ENCODE data around the gene ANKRD37.

The ANKRD37 gene

DNA sequence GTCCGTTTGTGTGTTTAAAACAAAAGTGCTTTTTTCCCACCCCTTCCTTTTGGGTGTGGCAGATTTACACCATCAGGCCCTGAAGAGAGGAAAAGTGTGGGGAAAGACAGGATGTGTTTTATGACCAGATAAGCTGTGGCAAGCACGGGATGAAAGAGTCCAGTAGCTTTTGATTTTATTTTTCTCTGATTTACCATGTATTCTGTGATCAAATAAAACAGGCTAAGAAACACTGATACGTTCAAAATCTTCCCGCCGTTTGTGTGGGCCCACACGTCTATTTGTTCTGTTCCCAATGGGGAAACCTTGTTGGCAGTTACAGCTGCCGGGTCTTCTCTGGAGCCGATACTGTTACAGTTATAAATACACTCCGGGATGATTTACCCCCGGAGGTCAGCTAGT, 11.7 kb upstream of the ANKRD37 start:
- no peak for TF ChIP-seq FOXM1 (IDR thresholded peaks at IDR 0.05; ENCODE audit: borderline replicate concordance, low read depth)

DNA sequence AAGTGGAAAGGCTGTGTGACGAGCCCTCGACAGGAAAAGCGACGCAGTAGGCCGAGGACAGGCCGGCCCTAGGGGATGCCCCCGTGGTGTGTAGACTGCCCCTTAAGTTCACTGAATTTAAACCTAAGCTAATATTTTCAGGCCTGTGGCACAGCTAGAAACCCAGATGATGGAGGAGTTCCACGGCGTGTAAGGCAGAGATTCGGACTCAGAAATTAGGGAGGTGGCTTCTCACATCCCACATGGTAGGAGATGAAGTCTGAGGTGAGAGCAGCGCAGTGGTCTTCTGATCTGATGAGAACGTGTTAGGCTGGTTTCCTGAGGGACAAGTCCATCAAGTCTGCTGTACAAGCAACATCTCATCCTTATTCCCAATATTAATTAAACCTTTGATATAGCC, 8.7 kb upstream of the ANKRD37 start:
- no peak for TF ChIP-seq TEAD4 (IDR thresholded peaks at IDR 0.05)
- TF ChIP-seq, protein P1, sequence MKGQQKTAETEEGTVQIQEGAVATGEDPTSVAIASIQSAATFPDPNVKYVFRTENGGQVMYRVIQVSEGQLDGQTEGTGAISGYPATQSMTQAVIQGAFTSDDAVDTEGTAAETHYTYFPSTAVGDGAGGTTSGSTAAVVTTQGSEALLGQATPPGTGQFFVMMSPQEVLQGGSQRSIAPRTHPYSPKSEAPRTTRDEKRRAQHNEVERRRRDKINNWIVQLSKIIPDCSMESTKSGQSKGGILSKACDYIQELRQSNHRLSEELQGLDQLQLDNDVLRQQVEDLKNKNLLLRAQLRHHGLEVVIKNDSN (IDR thresholded peaks at IDR 0.05), result no peak
- TF ChIP-seq FOXM1 (IDR thresholded peaks at IDR 0.05; ENCODE audit: borderline replicate concordance, low read depth), result no peak
- no peak for TF ChIP-seq EGR1 (IDR thresholded peaks at IDR 0.05)
- TF ChIP-seq RAD21 (IDR thresholded peaks at IDR 0.05; ENCODE audit: low read depth), result no peak
- TF ChIP-seq YY1 (IDR thresholded peaks at IDR 0.05; ENCODE audit: low read depth), result no peak
- TF ChIP-seq TAF1 (IDR thresholded peaks at IDR 0.05; ENCODE audit: low read depth), result no peak
- TF ChIP-seq NFIC (IDR thresholded peaks at IDR 0.05), result no peak
- no peak for TF ChIP-seq CREB1 (IDR thresholded peaks at IDR 0.05; ENCODE audit: low read depth)
- TF ChIP-seq CEBPB (IDR thresholded peaks at IDR 0.05), result no peak
- no peak for TF ChIP-seq TCF12 (IDR thresholded peaks at IDR 0.05; ENCODE audit: low read depth)
- TF ChIP-seq, protein P2, sequence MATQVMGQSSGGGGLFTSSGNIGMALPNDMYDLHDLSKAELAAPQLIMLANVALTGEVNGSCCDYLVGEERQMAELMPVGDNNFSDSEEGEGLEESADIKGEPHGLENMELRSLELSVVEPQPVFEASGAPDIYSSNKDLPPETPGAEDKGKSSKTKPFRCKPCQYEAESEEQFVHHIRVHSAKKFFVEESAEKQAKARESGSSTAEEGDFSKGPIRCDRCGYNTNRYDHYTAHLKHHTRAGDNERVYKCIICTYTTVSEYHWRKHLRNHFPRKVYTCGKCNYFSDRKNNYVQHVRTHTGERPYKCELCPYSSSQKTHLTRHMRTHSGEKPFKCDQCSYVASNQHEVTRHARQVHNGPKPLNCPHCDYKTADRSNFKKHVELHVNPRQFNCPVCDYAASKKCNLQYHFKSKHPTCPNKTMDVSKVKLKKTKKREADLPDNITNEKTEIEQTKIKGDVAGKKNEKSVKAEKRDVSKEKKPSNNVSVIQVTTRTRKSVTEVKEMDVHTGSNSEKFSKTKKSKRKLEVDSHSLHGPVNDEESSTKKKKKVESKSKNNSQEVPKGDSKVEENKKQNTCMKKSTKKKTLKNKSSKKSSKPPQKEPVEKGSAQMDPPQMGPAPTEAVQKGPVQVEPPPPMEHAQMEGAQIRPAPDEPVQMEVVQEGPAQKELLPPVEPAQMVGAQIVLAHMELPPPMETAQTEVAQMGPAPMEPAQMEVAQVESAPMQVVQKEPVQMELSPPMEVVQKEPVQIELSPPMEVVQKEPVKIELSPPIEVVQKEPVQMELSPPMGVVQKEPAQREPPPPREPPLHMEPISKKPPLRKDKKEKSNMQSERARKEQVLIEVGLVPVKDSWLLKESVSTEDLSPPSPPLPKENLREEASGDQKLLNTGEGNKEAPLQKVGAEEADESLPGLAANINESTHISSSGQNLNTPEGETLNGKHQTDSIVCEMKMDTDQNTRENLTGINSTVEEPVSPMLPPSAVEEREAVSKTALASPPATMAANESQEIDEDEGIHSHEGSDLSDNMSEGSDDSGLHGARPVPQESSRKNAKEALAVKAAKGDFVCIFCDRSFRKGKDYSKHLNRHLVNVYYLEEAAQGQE (IDR thresholded peaks at IDR 0.05; ENCODE audit: low read depth), result no peak
- no peak for TF ChIP-seq ZBTB7A (IDR thresholded peaks at IDR 0.05; ENCODE audit: low read depth)
- no peak for TF ChIP-seq EP300 (IDR thresholded peaks at IDR 0.05; ENCODE audit: borderline replicate concordance)
- TF ChIP-seq, protein P3, sequence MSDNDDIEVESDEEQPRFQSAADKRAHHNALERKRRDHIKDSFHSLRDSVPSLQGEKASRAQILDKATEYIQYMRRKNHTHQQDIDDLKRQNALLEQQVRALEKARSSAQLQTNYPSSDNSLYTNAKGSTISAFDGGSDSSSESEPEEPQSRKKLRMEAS (IDR thresholded peaks at IDR 0.05), result no peak

DNA sequence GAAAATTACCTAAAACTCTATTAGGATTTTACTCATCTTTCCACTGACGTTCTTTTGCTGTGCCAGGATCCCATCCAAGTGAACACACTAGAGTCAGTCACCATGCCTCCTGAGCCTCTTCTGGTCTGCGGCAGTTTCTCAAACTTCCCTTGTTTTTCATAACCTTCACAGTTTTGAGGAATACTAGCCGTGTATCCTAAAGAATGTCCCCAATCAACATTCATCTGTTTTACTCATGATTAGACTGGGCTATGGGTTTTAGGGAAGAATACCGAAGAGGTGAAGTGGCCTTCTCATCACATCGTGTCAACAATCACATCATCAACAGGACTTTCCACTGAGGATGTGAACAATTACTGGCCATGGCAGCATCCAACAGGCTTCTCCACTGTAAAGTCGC, 5.7 kb upstream of the ANKRD37 start:
- no peak for TF ChIP-seq FOXM1 (IDR thresholded peaks at IDR 0.05; ENCODE audit: borderline replicate concordance, low read depth)
- no peak for TF ChIP-seq EP300 (IDR thresholded peaks at IDR 0.05; ENCODE audit: borderline replicate concordance)
- TF ChIP-seq, protein P3 (IDR thresholded peaks at IDR 0.05), result no peak
- TF ChIP-seq YY1 (IDR thresholded peaks at IDR 0.05; ENCODE audit: low read depth), result no peak
- no peak for TF ChIP-seq TAF1 (IDR thresholded peaks at IDR 0.05; ENCODE audit: low read depth)

DNA sequence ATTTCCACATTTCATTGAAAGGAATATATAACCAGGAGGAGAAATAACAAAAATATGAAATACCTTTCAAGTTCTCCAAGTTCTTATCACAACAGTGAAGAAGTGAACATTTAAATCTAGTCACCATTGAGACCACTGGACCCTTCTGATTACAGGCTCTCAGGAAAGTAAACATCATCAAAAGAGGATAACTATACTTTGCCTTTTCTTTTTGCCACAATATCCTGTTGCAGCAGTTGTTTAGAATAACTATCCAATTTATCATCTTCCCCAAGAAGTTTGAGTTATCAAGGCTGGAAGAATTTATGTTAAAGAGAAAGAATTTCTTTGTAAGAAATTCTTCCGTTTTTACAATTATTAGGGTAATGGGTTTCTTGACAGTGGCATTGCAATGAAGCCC, 4.5 kb upstream of the ANKRD37 start:
- no peak for TF ChIP-seq EP300 (IDR thresholded peaks at IDR 0.05; ENCODE audit: borderline replicate concordance)
- no peak for TF ChIP-seq CEBPB (IDR thresholded peaks at IDR 0.05)
- no peak for TF ChIP-seq EGR1 (IDR thresholded peaks at IDR 0.05)
- no peak for TF ChIP-seq YY1 (IDR thresholded peaks at IDR 0.05; ENCODE audit: low read depth)
- TF ChIP-seq, protein P1 (IDR thresholded peaks at IDR 0.05), result no peak
- no peak for TF ChIP-seq ZBTB7A (IDR thresholded peaks at IDR 0.05; ENCODE audit: low read depth)
- no peak for TF ChIP-seq TCF12 (IDR thresholded peaks at IDR 0.05; ENCODE audit: low read depth)
- TF ChIP-seq, protein P3 (IDR thresholded peaks at IDR 0.05), result no peak
- no peak for TF ChIP-seq TAF1 (IDR thresholded peaks at IDR 0.05; ENCODE audit: low read depth)
- no peak for TF ChIP-seq RAD21 (IDR thresholded peaks at IDR 0.05; ENCODE audit: low read depth)
- no peak for TF ChIP-seq TEAD4 (IDR thresholded peaks at IDR 0.05)
- no peak for TF ChIP-seq NFIC (IDR thresholded peaks at IDR 0.05)
- TF ChIP-seq, protein P2 (IDR thresholded peaks at IDR 0.05; ENCODE audit: low read depth), result no peak
- TF ChIP-seq FOXM1 (IDR thresholded peaks at IDR 0.05; ENCODE audit: borderline replicate concordance, low read depth), result no peak
- no peak for TF ChIP-seq CREB1 (IDR thresholded peaks at IDR 0.05; ENCODE audit: low read depth)

DNA sequence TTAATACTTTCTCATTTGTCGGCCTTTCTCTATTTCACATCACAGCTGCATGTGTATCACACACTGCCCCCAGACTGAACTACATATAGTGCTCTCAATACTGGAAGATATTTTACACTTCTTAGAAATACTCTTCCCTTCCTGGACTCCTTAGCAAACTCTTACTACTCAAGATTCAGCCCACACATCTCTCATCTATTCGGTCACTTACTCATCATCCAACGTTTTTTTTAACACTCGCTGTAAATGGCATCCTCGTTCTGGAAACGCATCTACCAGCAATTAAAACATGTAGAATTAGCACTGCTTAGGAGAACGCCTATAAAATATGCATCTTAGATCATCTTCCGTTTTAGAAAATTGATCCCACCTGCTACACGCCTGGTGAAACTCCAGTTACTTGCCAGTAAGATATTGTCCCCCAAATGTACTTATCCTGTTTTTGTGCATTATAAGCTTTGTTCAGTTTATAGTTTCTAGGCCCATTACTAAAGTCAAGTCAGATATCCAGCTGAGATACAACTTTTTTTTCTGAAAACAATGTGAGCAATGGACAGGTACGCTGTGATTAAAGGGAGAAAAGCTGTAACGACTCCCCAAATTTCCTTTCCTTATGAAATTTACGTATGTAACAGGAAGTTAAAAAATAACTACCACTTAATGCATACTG, 1.9 kb upstream of the ANKRD37 start:
- TF ChIP-seq EP300 (IDR thresholded peaks at IDR 0.05; ENCODE audit: borderline replicate concordance) (no peak), EGR1 (IDR thresholded peaks at IDR 0.05) (no peak), YY1 (IDR thresholded peaks at IDR 0.05; ENCODE audit: low read depth) (no peak), TCF12 (IDR thresholded peaks at IDR 0.05; ENCODE audit: low read depth) (no peak), CEBPB (IDR thresholded peaks at IDR 0.05) (no peak), ZBTB7A (IDR thresholded peaks at IDR 0.05; ENCODE audit: low read depth) (no peak), CREB1 (IDR thresholded peaks at IDR 0.05; ENCODE audit: low read depth) (no peak), RAD21 (IDR thresholded peaks at IDR 0.05; ENCODE audit: low read depth) (no peak), TEAD4 (IDR thresholded peaks at IDR 0.05) (no peak), NFIC (IDR thresholded peaks at IDR 0.05) (no peak), TAF1 (IDR thresholded peaks at IDR 0.05; ENCODE audit: low read depth) (no peak), FOXM1 (IDR thresholded peaks at IDR 0.05; ENCODE audit: borderline replicate concordance, low read depth) (no peak)
- TF ChIP-seq, protein P1 (IDR thresholded peaks at IDR 0.05), result no peak
- TF ChIP-seq, protein P3 (IDR thresholded peaks at IDR 0.05), result no peak
- TF ChIP-seq, protein P2 (IDR thresholded peaks at IDR 0.05; ENCODE audit: low read depth), result no peak
